ENCODE measurements around the gene SCN4B.

Gene SCN4B

GRCh38 chr11:118124929-118125535 is 27.6 kb downstream of the SCN4B start:
- DNase-seq (ENCODE audit: low read depth), result no peak
- no peak overlapping the region for H3K4me3 ChIP-seq (ENCODE audit: control insufficient read depth, low read depth, low read length)
- TF ChIP-seq CTCF (IDR thresholded peaks at IDR 0.05; ENCODE audit: control insufficient read depth, insufficient read depth, low read depth, low read length, missing control alignments), result no peak

- no peak overlapping the region for H3K4me3 ChIP-seq (ENCODE audit: control insufficient read depth, low read depth, low read length)
- TF ChIP-seq CTCF (IDR thresholded peaks at IDR 0.05; ENCODE audit: control insufficient read depth, insufficient read depth, low read depth, low read length, missing control alignments), result no peak
- no peak for DNase-seq (ENCODE audit: low read depth)
These were observed 31.8 kb downstream of the SCN4B start for GRCh38 chr11:118120793-118121192.

GRCh38 chr11:118117790-118118601 is 34.6 kb downstream of the SCN4B start:
- no peak for DNase-seq (ENCODE audit: low read depth)
- H3K4me3 ChIP-seq (ENCODE audit: control insufficient read depth, low read depth, low read length), result no peak overlapping the region
- TF ChIP-seq CTCF (IDR thresholded peaks at IDR 0.05; ENCODE audit: control insufficient read depth, insufficient read depth, low read depth, low read length, missing control alignments), result no peak

GRCh38 chr11:118115048-118115447 is 37.6 kb downstream of the SCN4B start:
- DNase-seq (ENCODE audit: low read depth), result no peak
- TF ChIP-seq CTCF (IDR thresholded peaks at IDR 0.05; ENCODE audit: control insufficient read depth, insufficient read depth, low read depth, low read length, missing control alignments), result no peak
- H3K4me3 ChIP-seq (ENCODE audit: control insufficient read depth, low read depth, low read length), result no peak overlapping the region

- TF ChIP-seq CTCF (IDR thresholded peaks at IDR 0.05; ENCODE audit: control insufficient read depth, insufficient read depth, low read depth, low read length, missing control alignments), result no peak
- H3K4me3 ChIP-seq (ENCODE audit: control insufficient read depth, low read depth, low read length), result no peak overlapping the region
- DNase-seq (ENCODE audit: low read depth), result no peak
These were observed 38.4 kb downstream of the SCN4B start for GRCh38 chr11:118114266-118114665.

GRCh38 chr11:118112711-118113430 is 39.8 kb downstream of the SCN4B start:
- no peak overlapping the region for H3K4me3 ChIP-seq (ENCODE audit: control insufficient read depth, low read depth, low read length)
- no peak for TF ChIP-seq CTCF (IDR thresholded peaks at IDR 0.05; ENCODE audit: control insufficient read depth, insufficient read depth, low read depth, low read length, missing control alignments)
- no peak for DNase-seq (ENCODE audit: low read depth)
